Measurements from ENCODE around the gene R3HDM4. TPM values are rescaled to one million over a fixed set of nuclear protein-coding genes. Genes with fewer than 3 reads are reported as not detected.
A peak's percentile ranks its signal among the peaks of the same experiment; 100 is the strongest.

Gene R3HDM4
- total and polyA plus RNA-seq, 9 of the 15 experiments (the other 6 are each of a cell fraction or from before 2014, with no cell fraction given): 3.2 to 154 (median 59.0) TPM

GRCh38 chr19:907183-907853 lies 5.7 kb downstream of the R3HDM4 start (continued):
- peak in 1 of 2 experiments; percentile 8; a peak in 1 of 4 replicates for TF ChIP-seq FOXK2 (conservative IDR thresholded peaks at IDR 0.05 in 1 of 2, IDR thresholded peaks at IDR 0.05 in 1 of 2; ENCODE audit: low read depth in 2 of 2)
- TF ChIP-seq HES1 (IDR thresholded peaks at IDR 0.05; ENCODE audit: low read depth): 0 out of 2 replicates have a peak, but pooled peaks have one; percentile 22
- TF ChIP-seq ZNF175 (CRISPR knock-in tag; IDR thresholded peaks at IDR 0.05; ENCODE audit: low read depth): peak; percentile 57; the same call in 1 of the 2 replicates
- no peak for TF ChIP-seq ZNF79 (CRISPR knock-in tag; IDR thresholded peaks at IDR 0.05; ENCODE audit: low read depth)
- TF ChIP-seq MAFG (tag; conservative IDR thresholded peaks at IDR 0.05): 0 out of 2 replicates have a peak, but pooled peaks have one; percentile 32
- TF ChIP-seq KAT8 (IDR thresholded peaks at IDR 0.05; ENCODE audit: low read depth): no peak
- TF ChIP-seq THAP7 (CRISPR knock-in tag; IDR thresholded peaks at IDR 0.05): no peak
- no peak for TF ChIP-seq ZNF12 (CRISPR knock-in tag; IDR thresholded peaks at IDR 0.05)
- TF ChIP-seq TCF7 (IDR thresholded peaks at IDR 0.05; ENCODE audit: borderline replicate concordance): no peak
- TF ChIP-seq CHD4 (IDR thresholded peaks at IDR 0.05; ENCODE audit: insufficient read depth, insufficient replicate concordance, low read depth, low read length, poor library complexity, severe bottlenecking): peak; percentile 72
- TF ChIP-seq MAFK (IDR thresholded peaks at IDR 0.05; ENCODE audit: low read length): peak; percentile 1; the same call in 1 of the 2 replicates
- TF ChIP-seq THRAP3 (IDR thresholded peaks at IDR 0.05; ENCODE audit: borderline replicate concordance): no peak
- TF ChIP-seq CBFA2T2 (conservative IDR thresholded peaks at IDR 0.05): peak; percentile 88
- peak; percentile 94 for TF ChIP-seq CBFA2T3 (IDR thresholded peaks at IDR 0.05)
- peak in 2 of 3 experiments; percentile 13 to 40 for TF ChIP-seq YY1 (IDR thresholded peaks at IDR 0.05; ENCODE audit: borderline replicate concordance in 1 of 3, control insufficient read depth in 1 of 3, extremely low read depth in 1 of 3, insufficient read depth in 3 of 3, insufficient read length in 1 of 3, insufficient replicate concordance in 2 of 3, low read depth in 1 of 3, low read length in 2 of 3)
- 0 out of 2 replicates have a peak, but pooled peaks have one; percentile 17 for TF ChIP-seq ZFP91 (CRISPR knock-in tag; IDR thresholded peaks at IDR 0.05)
- TF ChIP-seq XRCC4 (IDR thresholded peaks at IDR 0.05; ENCODE audit: extremely low read depth, insufficient read depth, insufficient read length): no peak
- peak; percentile 64; the same call in 1 of the 2 replicates for TF ChIP-seq DMBX1 (CRISPR knock-in tag; IDR thresholded peaks at IDR 0.05; ENCODE audit: borderline replicate concordance)
- no peak for TF ChIP-seq ZNF655 (CRISPR knock-in tag; IDR thresholded peaks at IDR 0.05)
- no peak for TF ChIP-seq HNRNPK (IDR thresholded peaks at IDR 0.05; ENCODE audit: low read depth, low read length, poor library complexity, severe bottlenecking)
- peak; percentile 36 to 46; a peak in 2 of 4 replicates for TF ChIP-seq NRF1 (conservative IDR thresholded peaks at IDR 0.05 in 1 of 2, IDR thresholded peaks at IDR 0.05 in 1 of 2)
- peak; percentile 87; the same call in 1 of the 2 replicates for TF ChIP-seq SREBF1 (IDR thresholded peaks at IDR 0.05; ENCODE audit: borderline replicate concordance, low read depth, low read length)
- TF ChIP-seq HDAC2 (IDR thresholded peaks at IDR 0.05): peak; percentile 82
- no peak for TF ChIP-seq FOXJ2 (tag; IDR thresholded peaks at IDR 0.05)

Data from K562 (cell line).